Upper lobe of right lung (tissue), 1 donor: ENCODE data around the gene KCNQ5. TPM values are rescaled to one million over a fixed set of nuclear protein-coding genes. Genes with fewer than 3 reads are reported as not detected.

ENCODE experiments used
- ATAC-seq: fragments of 200-7000 bp; cut with Tn5 transposase; one replicate; pipeline ENCODE4 v1.9.1; 2020; ENCODE audit warnings: mild to moderate bottlenecking, moderate library complexity
- DNase-seq: peaks from one replicate; pipeline ENCODE4 v3.0.0-alpha.2; 2020
- H3K27ac ChIP-seq: fragments of 200-600 bp; one replicate; pipeline ENCODE4 v1.8.0; 2022
- H3K27me3 ChIP-seq: fragments of 200-600 bp; one replicate; pipeline ENCODE4 v1.8.0; 2022; ENCODE audit warnings: mild to moderate bottlenecking
- H3K36me3 ChIP-seq: fragments of 200-600 bp; one replicate; pipeline ENCODE4 v1.8.0; 2022
- H3K4me1 ChIP-seq: fragments of 200-600 bp; one replicate; pipeline ENCODE4 v1.8.0; 2022
- H3K4me3 ChIP-seq: fragments of 200-600 bp; one replicate; pipeline ENCODE4 v1.8.0; 2022; ENCODE audit warnings: mild to moderate bottlenecking
- H3K9me3 ChIP-seq: fragments of 200-600 bp; one replicate; pipeline ENCODE4 v1.8.0; 2022
- intact Hi-C: fragments of 100-400 bp; cut with DNase I; formaldehyde crosslinking; loops from one replicate; pipeline ENCODE4 v1.11.0; 2022
- total RNA-seq: library from RNA; stranded (reverse); fragmentation: NEBNext Ultra II Directional; extraction: Animal tissue kit (Norgen Biotek cat#: 25700); gene quantifications from one replicate; pipeline ENCODE4 v1.2.1, GENCODE V29; 2021
- TF ChIP-seq, protein P1 (sequence below): fragments of 200-600 bp; IDR thresholded peaks from one replicate; pipeline ENCODE4 v1.8.0; 2022; ENCODE audit warnings: antibody characterized with exemption
- donor health status: DM: no; HTN: yes; CAD: no; lungs with severe emphysema.

KCNQ5 gene
- total RNA-seq, 1 donor from 2014 or later = 1.3 TPM

DNA sequence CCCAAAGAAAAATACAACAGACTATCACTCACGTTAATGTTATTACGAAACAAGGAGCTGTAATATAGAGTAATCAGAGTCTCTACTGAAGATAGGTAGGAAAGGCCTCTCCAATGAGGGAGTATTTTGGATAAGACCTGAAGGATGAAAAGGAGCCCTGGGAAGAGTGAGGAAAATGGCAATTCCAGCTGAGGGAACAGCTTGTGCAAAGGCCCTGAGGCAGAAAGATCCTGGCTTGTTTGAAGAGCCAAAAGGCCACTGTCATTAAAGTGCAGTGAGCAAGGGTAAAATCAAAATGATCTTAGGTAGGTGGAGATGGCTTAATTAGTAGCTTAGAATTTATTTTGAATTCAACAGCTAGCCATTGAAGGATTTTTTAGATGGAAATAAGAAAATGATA lies 464.9 kb downstream of the KCNQ5 start:
- H3K4me3 ChIP-seq = no peak overlapping the region
- no peaks in the 10 kb centered on the region for H3K9me3 ChIP-seq
- DNase-seq (no peak), ATAC-seq (no peak)
- no peaks in the 10 kb centered on the region for H3K4me1 ChIP-seq
- H3K27ac ChIP-seq = no peak overlapping the region
- TF ChIP-seq, protein P1, sequence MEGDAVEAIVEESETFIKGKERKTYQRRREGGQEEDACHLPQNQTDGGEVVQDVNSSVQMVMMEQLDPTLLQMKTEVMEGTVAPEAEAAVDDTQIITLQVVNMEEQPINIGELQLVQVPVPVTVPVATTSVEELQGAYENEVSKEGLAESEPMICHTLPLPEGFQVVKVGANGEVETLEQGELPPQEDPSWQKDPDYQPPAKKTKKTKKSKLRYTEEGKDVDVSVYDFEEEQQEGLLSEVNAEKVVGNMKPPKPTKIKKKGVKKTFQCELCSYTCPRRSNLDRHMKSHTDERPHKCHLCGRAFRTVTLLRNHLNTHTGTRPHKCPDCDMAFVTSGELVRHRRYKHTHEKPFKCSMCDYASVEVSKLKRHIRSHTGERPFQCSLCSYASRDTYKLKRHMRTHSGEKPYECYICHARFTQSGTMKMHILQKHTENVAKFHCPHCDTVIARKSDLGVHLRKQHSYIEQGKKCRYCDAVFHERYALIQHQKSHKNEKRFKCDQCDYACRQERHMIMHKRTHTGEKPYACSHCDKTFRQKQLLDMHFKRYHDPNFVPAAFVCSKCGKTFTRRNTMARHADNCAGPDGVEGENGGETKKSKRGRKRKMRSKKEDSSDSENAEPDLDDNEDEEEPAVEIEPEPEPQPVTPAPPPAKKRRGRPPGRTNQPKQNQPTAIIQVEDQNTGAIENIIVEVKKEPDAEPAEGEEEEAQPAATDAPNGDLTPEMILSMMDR = no peak
- H3K27me3 ChIP-seq = no peaks in the 10 kb centered on the region
- intact Hi-C loops = no loop called here
- H3K36me3 ChIP-seq = no peaks in the 10 kb centered on the region

DNA sequence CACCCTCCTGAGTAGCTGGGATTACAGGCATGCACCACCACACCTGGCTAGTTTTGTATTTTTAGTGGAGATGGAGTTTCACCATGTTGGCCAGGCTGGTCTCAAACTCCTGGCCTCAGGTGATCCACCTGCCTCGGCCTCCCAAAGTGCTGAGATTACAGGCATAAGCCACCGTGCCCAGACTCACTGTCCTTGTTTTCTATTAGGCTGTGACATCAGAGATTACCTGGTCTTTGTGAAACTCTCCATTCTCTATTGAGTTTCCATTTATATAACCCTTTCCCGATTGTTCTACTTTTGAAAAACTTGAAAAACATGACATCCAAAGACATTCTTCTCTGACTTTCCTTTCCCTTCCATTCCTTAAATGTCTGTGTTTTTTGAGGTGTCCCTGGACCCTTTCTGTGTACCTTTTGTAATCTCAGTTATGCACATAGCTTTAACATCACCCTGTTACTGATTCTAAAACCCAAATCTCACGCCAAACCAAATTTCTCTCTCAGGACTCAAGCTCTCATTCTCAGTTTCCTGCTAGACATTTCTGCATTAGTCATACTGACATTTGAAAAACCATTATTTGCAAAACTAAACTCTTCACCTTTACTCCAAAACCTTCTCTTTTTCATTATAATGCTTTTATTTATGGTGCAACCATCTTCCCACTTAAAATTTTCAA lies 466.4 kb downstream of the KCNQ5 start:
- Histone ChIP-seq H3K36me3 (no peaks in the 10 kb centered on the region), H3K4me3 (no peak overlapping the region), H3K27me3 (no peaks in the 10 kb centered on the region), H3K4me1 (no peaks in the 10 kb centered on the region), H3K9me3 (no peaks in the 10 kb centered on the region), H3K27ac (no peak overlapping the region)
- TF ChIP-seq, protein P1 = no peak
- no peak for DNase-seq
- intact Hi-C loops = no loop called here
- ATAC-seq = no peak

DNA sequence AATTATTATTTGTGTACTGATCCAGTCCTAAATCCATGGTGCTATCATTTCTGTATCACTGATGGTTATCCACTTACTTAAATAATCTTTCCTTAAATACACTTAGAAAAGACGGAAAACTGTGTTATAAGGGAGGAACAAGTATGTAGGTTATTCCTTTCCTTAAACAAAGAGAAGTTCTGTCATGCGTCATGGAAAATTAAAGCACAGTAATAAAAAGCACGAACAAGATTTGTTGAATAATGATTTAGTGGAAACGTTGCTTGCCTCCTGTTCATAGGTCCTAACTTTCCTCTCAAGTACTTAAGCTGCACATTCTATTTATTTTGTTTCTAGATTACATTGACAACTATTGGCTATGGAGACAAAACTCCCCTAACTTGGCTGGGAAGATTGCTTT lies 483.1 kb downstream of the KCNQ5 start:
- TF ChIP-seq, protein P1 = no peak
- no peaks in the 10 kb centered on the region for H3K4me1 ChIP-seq
- H3K4me3 ChIP-seq = no peak overlapping the region
- ATAC-seq = no peak
- no peaks in the 10 kb centered on the region for H3K9me3 ChIP-seq
- no peaks in the 10 kb centered on the region for H3K27me3 ChIP-seq
- no peak overlapping the region for H3K27ac ChIP-seq
- no peaks in the 10 kb centered on the region for H3K36me3 ChIP-seq
- no peak for DNase-seq
- intact Hi-C loops = no loop called here

DNA sequence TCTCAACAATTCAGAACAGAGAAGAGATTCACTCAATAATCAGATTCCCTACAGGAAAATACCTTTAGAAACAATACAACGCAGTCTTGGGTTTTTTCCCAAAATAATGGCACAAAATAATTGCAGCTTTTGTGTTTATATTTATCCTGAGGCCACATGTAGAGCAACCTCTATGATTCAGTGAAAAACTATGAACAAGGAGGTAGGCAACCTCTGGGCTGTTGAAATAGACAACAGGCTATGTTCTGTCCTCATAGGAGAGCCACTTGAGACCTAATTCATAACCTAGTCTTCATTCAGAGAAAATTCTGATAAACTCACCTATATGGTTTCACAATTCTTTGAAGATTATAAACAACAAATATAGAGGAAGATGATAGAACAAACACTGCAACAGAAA lies 485.2 kb downstream of the KCNQ5 start:
- Histone ChIP-seq H3K36me3 (no peaks in the 10 kb centered on the region), H3K4me1 (no peaks in the 10 kb centered on the region), H3K27ac (no peak overlapping the region), H3K9me3 (no peaks in the 10 kb centered on the region), H3K4me3 (no peak overlapping the region), H3K27me3 (no peaks in the 10 kb centered on the region)
- TF ChIP-seq, protein P1 = no peak
- DNase-seq = no peak
- no peak for ATAC-seq
- intact Hi-C loops = no loop called here

DNA sequence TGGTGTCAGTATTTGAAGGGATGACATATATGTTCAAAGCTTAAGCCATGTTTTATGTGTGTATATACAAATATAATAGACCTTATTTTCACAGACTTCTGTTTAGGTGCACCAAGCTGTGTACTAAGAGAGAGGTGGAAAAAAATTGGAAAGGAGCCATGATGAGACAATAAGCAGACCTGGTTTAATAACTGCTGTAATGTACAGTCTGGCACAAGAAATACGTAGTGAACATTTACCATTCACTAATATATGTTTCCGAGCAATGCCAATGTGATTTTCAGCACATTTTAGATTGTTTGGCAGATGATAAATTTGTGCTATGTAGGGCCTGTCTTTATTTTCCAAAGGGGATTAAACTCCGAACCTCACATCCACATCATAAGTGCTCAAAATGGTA lies 487.1 kb downstream of the KCNQ5 start:
- H3K36me3 ChIP-seq = no peaks in the 10 kb centered on the region
- ATAC-seq (no peak), DNase-seq (no peak)
- TF ChIP-seq, protein P1 = no peak
- H3K27ac ChIP-seq = no peak overlapping the region
- intact Hi-C loops = no loop called here
- H3K27me3 ChIP-seq = no peaks in the 10 kb centered on the region
- no peaks in the 10 kb centered on the region for H3K9me3 ChIP-seq
- no peak overlapping the region for H3K4me3 ChIP-seq
- no peaks in the 10 kb centered on the region for H3K4me1 ChIP-seq

DNA sequence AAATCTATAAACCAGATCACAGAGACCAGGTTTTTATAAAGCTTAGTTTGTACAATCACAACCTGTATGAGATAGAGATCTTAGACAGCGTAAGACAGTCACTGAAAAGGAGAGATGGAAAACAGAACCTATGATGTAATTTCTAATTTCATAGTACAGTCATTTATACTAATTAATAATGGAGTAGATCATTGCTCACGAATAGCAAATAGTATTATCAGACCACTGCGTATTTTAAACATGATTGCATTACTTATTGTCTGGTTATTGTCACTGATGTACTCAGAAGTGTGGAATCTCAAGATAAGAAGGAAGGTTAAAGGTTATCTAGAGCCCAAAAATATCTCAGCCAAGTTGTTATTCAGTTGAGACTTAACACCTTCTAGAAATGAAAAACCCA lies 487.8 kb downstream of the KCNQ5 start:
- Histone ChIP-seq H3K4me1 (no peaks in the 10 kb centered on the region), H3K27me3 (no peaks in the 10 kb centered on the region), H3K9me3 (no peaks in the 10 kb centered on the region), H3K36me3 (no peaks in the 10 kb centered on the region), H3K27ac (no peak overlapping the region), H3K4me3 (no peak overlapping the region)
- intact Hi-C loops = no loop called here
- TF ChIP-seq, protein P1 = no peak
- ATAC-seq (no peak), DNase-seq (no peak)
